ENCODE results near the gene CD37.
"Not testable (repeated sequence)": the region's sequence is repeated elsewhere in the genome, so short reads cannot be mapped to it uniquely, and the experiment has no call there.

CD37 gene

GRCh38 chr19:49348305-49349189 is 13.3 kb downstream of the CD37 start:
- DNase-seq, result no peak

GRCh38 chr19:49349567-49349966 is 14.4 kb downstream of the CD37 start:
- DNase-seq, result no peak

DNA sequence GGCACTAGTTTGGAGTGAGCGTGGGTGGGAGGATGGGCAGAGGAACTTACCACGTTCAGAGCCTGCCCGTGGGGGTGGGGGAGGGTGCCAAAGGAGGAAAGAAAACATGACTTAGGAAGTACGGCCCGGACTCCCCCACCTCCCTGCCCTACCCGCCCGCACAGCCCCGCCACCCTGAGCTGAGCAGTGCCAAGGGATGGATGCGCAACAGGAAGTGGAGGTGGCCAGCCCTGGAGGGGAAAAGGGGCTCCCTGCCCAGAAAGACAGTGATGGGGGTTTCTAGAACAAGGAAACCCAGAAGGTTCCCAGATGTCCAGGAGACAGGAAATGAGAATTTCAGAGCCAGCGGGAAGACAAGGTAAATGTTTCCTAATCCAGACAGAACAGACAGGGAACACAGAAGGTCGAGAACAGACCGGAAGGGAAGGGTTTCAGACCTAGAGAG is 20.7 kb downstream of the CD37 start:
- DNase-seq, result no peak

- no peak for DNase-seq
Observed at GRCh38 chr19:49356382-49356781, 21.2 kb downstream of the CD37 start.

GRCh38 chr19:49357186-49357585 is 22.0 kb downstream of the CD37 start:
- DNase-seq, result no peak

DNA sequence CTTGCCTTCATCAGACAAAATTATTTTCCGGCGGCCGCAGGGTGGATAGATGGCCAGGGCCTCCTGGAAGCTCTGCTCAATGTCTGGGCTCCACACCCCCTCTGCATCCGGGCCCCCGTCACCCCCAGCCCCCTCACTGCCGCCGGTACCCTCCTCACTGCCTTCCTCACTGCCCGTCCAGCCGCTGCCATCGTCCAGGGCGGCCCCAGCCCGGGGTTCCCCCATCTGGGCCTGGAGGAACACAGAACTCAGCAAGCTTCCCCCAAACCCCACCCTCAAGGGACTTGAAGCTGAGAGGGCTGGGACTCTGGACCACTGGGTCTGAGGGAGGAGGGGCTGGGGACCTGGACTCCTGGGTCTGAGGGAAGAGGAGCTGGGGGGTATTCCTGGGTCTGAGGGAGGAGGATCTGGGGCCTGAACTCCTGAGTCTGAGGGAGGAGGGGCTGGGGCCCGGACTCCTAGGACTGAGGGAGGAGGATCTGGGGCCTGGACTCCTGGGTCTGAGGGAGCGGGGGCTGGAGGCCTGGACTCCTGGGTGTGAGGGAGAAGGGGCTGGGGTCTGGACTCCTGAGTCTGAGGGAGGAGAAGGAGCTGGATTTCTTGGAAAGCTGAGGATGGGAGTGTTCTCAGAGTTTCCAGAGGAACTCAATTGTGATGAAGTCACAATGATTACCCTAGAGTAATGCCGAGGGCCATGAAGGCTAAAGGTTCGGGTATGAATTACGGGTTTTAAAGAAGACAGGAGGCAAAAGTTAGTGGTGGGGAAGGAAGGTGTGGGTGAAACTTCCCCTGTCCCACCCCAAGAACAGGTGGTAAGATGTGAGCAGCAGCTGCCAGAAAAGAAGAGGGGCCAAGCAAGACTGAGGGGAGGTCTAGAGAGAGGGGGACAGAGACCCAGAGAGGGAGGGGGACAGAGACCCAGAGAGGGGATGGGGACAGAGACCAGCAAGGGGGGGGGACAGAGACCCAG is 24.9 kb downstream of the CD37 start:
- DNase-seq, result no peak

GRCh38 chr19:49361438-49362047 is 26.3 kb downstream of the CD37 start:
- DNase-seq, result no peak

GRCh38 chr19:49362048-49362928 is 27.1 kb downstream of the CD37 start, which contains the start of gene TEAD2:
TSS of gene TEAD2 (minus strand) at chr19:49362416. CDS start at chr19:49360075, 2,341 bp downstream.
- DNase-seq, result no peak

GRCh38 chr19:49362929-49363267 is 27.7 kb downstream of the CD37 start:
- DNase-seq, result no peak

- DNase-seq, result peak; percentile 38
Observed at GRCh38 chr19:49363268-49364082, 28.3 kb downstream of the CD37 start, which contains the start of gene DKKL1. TSS of gene DKKL1 (plus strand) at chr19:49363877. CDS start at chr19:49363999, 122 bp downstream.

- no peak for DNase-seq
Observed at GRCh38 chr19:49364083-49364737, 29.0 kb downstream of the CD37 start.

DNA sequence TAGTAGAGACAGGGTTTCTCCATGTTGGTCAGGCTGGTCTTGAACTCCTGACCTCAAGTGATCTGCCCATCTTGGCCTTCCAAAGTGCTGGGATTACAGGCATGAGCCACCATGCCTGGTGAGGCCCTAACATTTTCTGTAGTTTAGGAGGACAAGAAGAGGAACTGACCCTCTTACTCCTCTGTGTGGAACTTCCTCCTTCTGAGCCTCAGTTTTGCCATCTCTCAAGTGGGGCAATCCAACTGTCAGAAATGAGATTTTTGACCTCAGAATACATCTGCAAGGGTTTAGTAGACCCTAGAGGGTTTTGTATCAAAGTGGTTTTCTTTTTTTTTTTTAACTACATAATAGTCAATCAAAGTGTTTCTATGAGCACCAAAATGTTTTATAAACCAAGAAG is 30.9 kb downstream of the CD37 start:
- DNase-seq, result no peak

- DNase-seq, result no peak
Observed at GRCh38 chr19:49368711-49369358, 33.6 kb downstream of the CD37 start.

GRCh38 chr19:49371184-49371583 is 36.0 kb downstream of the CD37 start:
- DNase-seq, result no peak

DNA sequence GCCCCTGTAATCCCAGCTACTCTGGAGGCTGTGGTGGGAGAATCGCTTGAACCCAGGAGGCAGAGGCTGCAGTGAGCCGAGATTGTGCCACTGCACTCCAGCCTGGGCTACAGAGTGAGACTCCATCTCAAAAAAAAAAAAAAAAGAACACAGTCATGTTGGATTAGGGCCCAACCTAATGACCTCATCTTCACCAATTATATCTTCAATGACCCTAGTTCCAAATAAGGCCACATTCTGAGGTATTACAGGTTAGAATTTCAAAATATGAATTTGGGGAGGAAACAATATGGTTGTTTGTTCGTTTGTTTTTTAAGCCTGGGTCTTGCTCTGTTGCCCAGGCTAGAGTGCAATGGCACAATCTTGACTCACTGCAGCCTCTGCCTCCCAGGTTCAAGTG is 38.0 kb downstream of the CD37 start:
- DNase-seq, result not testable (repeated sequence)

DNA sequence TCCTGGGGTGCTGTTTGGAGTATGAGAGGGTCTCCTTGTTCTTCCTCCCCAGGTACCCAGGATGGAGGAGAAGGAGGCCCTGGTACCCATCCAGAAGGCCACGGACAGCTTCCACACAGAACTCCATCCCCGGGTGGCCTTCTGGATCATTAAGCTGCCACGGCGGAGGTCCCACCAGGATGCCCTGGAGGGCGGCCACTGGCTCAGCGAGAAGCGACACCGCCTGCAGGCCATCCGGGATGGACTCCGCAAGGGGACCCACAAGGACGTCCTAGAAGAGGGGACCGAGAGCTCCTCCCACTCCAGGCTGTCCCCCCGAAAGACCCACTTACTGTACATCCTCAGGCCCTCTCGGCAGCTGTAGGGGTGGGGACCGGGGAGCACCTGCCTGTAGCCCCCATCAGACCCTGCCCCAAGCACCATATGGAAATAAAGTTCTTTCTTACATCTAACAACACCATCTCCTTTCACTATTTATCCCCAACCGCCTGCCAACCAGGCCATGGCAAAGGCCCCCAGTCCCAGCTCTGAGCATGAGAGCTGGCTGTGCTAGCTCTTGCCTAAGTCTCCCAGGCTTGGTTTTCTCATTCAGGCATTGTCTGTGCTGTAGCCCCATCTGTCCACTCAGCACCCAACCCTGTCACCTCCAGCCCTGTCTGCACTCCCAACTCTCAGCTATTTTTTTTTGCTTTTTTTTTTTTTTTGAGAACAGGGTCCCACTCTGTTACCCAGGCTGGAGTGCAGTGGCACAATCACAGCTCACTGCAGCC is 39.6 kb downstream of the CD37 start:
- DNase-seq, result no peak

- DNase-seq, result no peak
Observed at GRCh38 chr19:49378512-49378911, 43.3 kb downstream of the CD37 start.

GRCh38 chr19:49380391-49380790 is 45.2 kb downstream of the CD37 start:
- DNase-seq, result no peak

DNA sequence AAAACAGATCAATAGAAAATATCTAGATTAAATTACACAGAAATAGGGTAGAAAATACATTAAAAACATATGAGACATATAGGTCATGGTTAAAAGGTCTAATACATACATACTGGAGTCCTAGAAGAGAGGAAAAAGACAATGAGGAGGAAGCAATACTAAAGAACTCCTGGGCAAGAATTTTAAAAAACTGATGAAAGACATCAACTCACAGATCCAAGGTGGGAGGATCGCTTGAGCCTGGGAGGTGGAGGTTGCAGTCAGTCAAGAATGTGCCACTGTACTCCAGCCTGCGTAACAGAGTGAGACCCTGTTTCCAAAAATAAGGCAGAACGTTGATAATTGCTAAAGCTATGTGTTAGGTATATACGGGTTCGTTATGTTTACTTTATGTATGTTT is 47.4 kb downstream of the CD37 start:
- DNase-seq, result no peak
